A549 (cell line): ENCODE measurements around the gene PRAMEF33.
"Not testable (repeated sequence)": the region's sequence is repeated elsewhere in the genome, so short reads cannot be mapped to it uniquely, and the experiment has no call there.

ENCODE experiments used
- CHD2 ChIP-seq: fragments of 150-350 bp; IDR thresholded peaks from 2 replicates; pipeline ENCODE4 v1.6.1; 2014; ENCODE audit warnings: low read length; ENCODE audit not compliant: partially characterized antibody
- RCOR1 ChIP-seq: fragments of 150-350 bp; IDR thresholded peaks from 2 replicates; pipeline ENCODE4 v1.6.1; 2014; ENCODE audit warnings: antibody characterized with exemption, low read length, low read depth
- TF ChIP-seq, protein P1 (sequence below): IDR thresholded peaks from 2 replicates; pipeline ENCODE4 v1.6.1; 2012
- TF ChIP-seq, protein P2 (sequence below): fragments of >200 bp; sonication (Bioruptor Twin); formaldehyde crosslinking; IDR thresholded peaks from 3 replicates; pipeline ENCODE4 v1.5.1; 2016

DNA sequence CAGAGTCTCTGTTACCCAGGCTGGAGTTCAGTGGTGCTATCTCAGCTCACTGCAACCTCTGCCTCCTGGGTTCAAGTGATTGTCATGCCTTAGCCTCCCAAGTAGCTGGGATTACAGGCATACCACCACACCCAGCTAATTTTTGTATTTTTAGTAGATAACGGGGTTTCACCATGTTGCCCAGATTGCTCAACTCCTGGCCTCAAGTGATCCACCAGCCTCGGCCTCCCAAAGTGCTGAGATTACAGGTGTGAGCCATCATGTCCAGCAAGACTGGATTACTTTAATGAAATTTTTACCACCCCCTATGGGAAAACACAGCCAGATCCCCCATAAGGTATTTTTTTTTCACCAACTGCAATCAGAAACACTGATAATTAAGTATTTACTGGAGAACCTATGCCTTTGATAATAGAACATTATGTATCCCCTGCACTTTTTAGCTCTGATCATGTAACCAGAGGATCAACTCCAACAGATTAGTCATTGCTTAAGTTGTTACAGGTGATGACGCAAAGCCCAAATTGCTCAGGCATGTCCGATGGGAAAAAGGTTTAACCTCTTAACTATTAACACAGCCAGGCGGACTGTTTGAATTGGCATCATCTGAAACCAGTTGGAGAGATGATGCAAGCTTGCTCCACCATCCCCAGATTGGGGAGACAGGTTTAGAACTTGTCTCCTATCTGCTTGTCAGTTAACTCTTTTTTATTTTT, 6.0 kb upstream of the PRAMEF33 start:
- TF ChIP-seq CHD2, RCOR1: not testable (repeated sequence)
- TF ChIP-seq, protein P1, sequence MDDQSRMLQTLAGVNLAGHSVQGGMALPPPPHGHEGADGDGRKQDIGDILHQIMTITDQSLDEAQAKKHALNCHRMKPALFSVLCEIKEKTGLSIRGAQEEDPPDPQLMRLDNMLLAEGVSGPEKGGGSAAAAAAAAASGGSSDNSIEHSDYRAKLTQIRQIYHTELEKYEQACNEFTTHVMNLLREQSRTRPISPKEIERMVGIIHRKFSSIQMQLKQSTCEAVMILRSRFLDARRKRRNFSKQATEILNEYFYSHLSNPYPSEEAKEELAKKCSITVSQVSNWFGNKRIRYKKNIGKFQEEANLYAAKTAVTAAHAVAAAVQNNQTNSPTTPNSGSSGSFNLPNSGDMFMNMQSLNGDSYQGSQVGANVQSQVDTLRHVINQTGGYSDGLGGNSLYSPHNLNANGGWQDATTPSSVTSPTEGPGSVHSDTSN: not testable (repeated sequence)
- TF ChIP-seq, protein P2, sequence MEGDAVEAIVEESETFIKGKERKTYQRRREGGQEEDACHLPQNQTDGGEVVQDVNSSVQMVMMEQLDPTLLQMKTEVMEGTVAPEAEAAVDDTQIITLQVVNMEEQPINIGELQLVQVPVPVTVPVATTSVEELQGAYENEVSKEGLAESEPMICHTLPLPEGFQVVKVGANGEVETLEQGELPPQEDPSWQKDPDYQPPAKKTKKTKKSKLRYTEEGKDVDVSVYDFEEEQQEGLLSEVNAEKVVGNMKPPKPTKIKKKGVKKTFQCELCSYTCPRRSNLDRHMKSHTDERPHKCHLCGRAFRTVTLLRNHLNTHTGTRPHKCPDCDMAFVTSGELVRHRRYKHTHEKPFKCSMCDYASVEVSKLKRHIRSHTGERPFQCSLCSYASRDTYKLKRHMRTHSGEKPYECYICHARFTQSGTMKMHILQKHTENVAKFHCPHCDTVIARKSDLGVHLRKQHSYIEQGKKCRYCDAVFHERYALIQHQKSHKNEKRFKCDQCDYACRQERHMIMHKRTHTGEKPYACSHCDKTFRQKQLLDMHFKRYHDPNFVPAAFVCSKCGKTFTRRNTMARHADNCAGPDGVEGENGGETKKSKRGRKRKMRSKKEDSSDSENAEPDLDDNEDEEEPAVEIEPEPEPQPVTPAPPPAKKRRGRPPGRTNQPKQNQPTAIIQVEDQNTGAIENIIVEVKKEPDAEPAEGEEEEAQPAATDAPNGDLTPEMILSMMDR: not testable (repeated sequence)
